ENCODE data around the gene MARCHF3. TPM values are rescaled to one million over a fixed set of nuclear protein-coding genes. Genes with fewer than 3 reads are reported as not detected.
"Not testable (repeated sequence)": the region's sequence is repeated elsewhere in the genome, so short reads cannot be mapped to it uniquely, and the experiment has no call there.

MARCHF3 gene
- total RNA-seq, 2 donors from 2014 or later = 10.4 to 34.1 TPM

- H3K4me3 ChIP-seq = no peak overlapping the region
- H3K27ac ChIP-seq = no peak overlapping the region
- H3K27me3 ChIP-seq (replicated peaks; ENCODE audit: insufficient read depth) = no peaks in the 10 kb centered on the region
- no peak for TF ChIP-seq CTCF (IDR thresholded peaks at IDR 0.05)
- H3K9me3 ChIP-seq = no peaks in the 10 kb centered on the region
- H3K36me3 ChIP-seq = no peaks in the 10 kb centered on the region
- DNase-seq (ENCODE audit: low spot score) = no peak
- ATAC-seq (ENCODE audit: insufficient number of reproducible peaks, low FRiP score, low read depth) = no peak
- H3K4me1 ChIP-seq (ENCODE audit: control insufficient read depth in 1 of 2, low read depth in 2 of 2) = no peaks in the 10 kb centered on the region
Observed at GRCh38 chr5:127056896-127057295, 26.5 kb upstream of the MARCHF3 start.

GRCh38 chr5:127055880-127056653, 25.7 kb upstream of the MARCHF3 start:
- no peak overlapping the region for H3K4me3 ChIP-seq
- no peak for ATAC-seq (ENCODE audit: insufficient number of reproducible peaks, low FRiP score, low read depth)
- H3K4me1 ChIP-seq (ENCODE audit: control insufficient read depth in 1 of 2, low read depth in 2 of 2) = no peaks in the 10 kb centered on the region
- TF ChIP-seq CTCF (IDR thresholded peaks at IDR 0.05) = no peak
- no peaks in the 10 kb centered on the region for H3K27me3 ChIP-seq (replicated peaks; ENCODE audit: insufficient read depth)
- H3K27ac ChIP-seq = no peak overlapping the region
- no peaks in the 10 kb centered on the region for H3K9me3 ChIP-seq
- DNase-seq (ENCODE audit: low spot score) = no peak
- H3K36me3 ChIP-seq = no peaks in the 10 kb centered on the region

GRCh38 chr5:127053551-127053950, 23.2 kb upstream of the MARCHF3 start:
- not testable (repeated sequence) for H3K9me3 ChIP-seq; ATAC-seq (ENCODE audit: insufficient number of reproducible peaks, low FRiP score, low read depth); H3K4me1 ChIP-seq (ENCODE audit: control insufficient read depth in 1 of 2, low read depth in 2 of 2); H3K36me3 ChIP-seq; H3K27me3 ChIP-seq (replicated peaks; ENCODE audit: insufficient read depth); H3K27ac ChIP-seq; DNase-seq (ENCODE audit: low spot score); H3K4me3 ChIP-seq

- H3K27ac ChIP-seq = no peak overlapping the region
- no peak for DNase-seq (ENCODE audit: low spot score)
- no peak for TF ChIP-seq CTCF (IDR thresholded peaks at IDR 0.05)
- ATAC-seq (ENCODE audit: insufficient number of reproducible peaks, low FRiP score, low read depth) = no peak
- H3K27me3 ChIP-seq (replicated peaks; ENCODE audit: insufficient read depth) = no peaks in the 10 kb centered on the region
- H3K4me3 ChIP-seq = no peak overlapping the region
- H3K4me1 ChIP-seq (ENCODE audit: control insufficient read depth in 1 of 2, low read depth in 2 of 2) = no peaks in the 10 kb centered on the region
- H3K9me3 ChIP-seq = no peaks in the 10 kb centered on the region
- no peaks in the 10 kb centered on the region for H3K36me3 ChIP-seq
Observed at GRCh38 chr5:127053049-127053448, 22.7 kb upstream of the MARCHF3 start.

- DNase-seq (ENCODE audit: low spot score) (no peak), ATAC-seq (ENCODE audit: insufficient number of reproducible peaks, low FRiP score, low read depth) (no peak)
- H3K36me3 ChIP-seq = no peaks in the 10 kb centered on the region
- no peaks in the 10 kb centered on the region for H3K27me3 ChIP-seq (replicated peaks; ENCODE audit: insufficient read depth)
- H3K9me3 ChIP-seq = no peaks in the 10 kb centered on the region
- H3K27ac ChIP-seq = no peak overlapping the region
- no peak overlapping the region for H3K4me3 ChIP-seq
- no peak for TF ChIP-seq CTCF (IDR thresholded peaks at IDR 0.05)
- H3K4me1 ChIP-seq (ENCODE audit: control insufficient read depth in 1 of 2, low read depth in 2 of 2) = no peaks in the 10 kb centered on the region
Observed at GRCh38 chr5:127051591-127051990, 21.2 kb upstream of the MARCHF3 start.
